GM18870 (cell line): ENCODE data around the gene PRKACB.
"Not testable (repeated sequence)": the region's sequence is repeated elsewhere in the genome, so short reads cannot be mapped to it uniquely, and the experiment has no call there.

ENCODE experiments used
- ATAC-seq: cut with Tn5 transposase; IDR thresholded peaks from one replicate; pipeline ENCODE4 v1.9.1; 2021; ENCODE audit warnings: moderate library complexity; ENCODE audit not compliant: unreplicated experiment

PRKACB gene

GRCh38 chr1:84214115-84214956 lies 70.3 kb downstream of the PRKACB start:
- no peak for ATAC-seq

GRCh38 chr1:84217239-84217638 lies 73.2 kb downstream of the PRKACB start:
- no peak for ATAC-seq

GRCh38 chr1:84223751-84224432 lies 79.8 kb downstream of the PRKACB start:
- no peak for ATAC-seq

- ATAC-seq = no peak
These were observed 80.8 kb downstream of the PRKACB start for GRCh38 chr1:84224905-84225304.

GRCh38 chr1:84225646-84226045 lies 81.6 kb downstream of the PRKACB start:
- ATAC-seq = no peak

- not testable (repeated sequence) for ATAC-seq
These were observed 88.6 kb downstream of the PRKACB start for GRCh38 chr1:84232676-84233075.

GRCh38 chr1:84236256-84236655 lies 92.2 kb downstream of the PRKACB start:
- ATAC-seq = no peak

GRCh38 chr1:84242641-84243040 lies 98.6 kb downstream of the PRKACB start:
- ATAC-seq = no peak

- ATAC-seq = no peak
These were observed 101.5 kb downstream of the PRKACB start for GRCh38 chr1:84245563-84245962.

- ATAC-seq = no peak
These were observed 102.1 kb downstream of the PRKACB start for GRCh38 chr1:84246213-84246612.

- no peak for ATAC-seq
These were observed 103.6 kb downstream of the PRKACB start for GRCh38 chr1:84247425-84248220.

GRCh38 chr1:84250668-84251067 lies 106.6 kb downstream of the PRKACB start:
- ATAC-seq = no peak

GRCh38 chr1:84253036-84253435 lies 109.0 kb downstream of the PRKACB start:
- no peak for ATAC-seq

GRCh38 chr1:84253891-84254290 lies 109.8 kb downstream of the PRKACB start:
- ATAC-seq = no peak

- ATAC-seq = no peak
These were observed 110.7 kb downstream of the PRKACB start for GRCh38 chr1:84254703-84255238.

- ATAC-seq = no peak
These were observed 111.5 kb downstream of the PRKACB start for GRCh38 chr1:84255582-84255981.

- no peak for ATAC-seq
These were observed 113.5 kb downstream of the PRKACB start for GRCh38 chr1:84257617-84258016.

GRCh38 chr1:84259376-84259775 lies 115.3 kb downstream of the PRKACB start:
- no peak for ATAC-seq

- ATAC-seq = no peak
These were observed 115.9 kb downstream of the PRKACB start for GRCh38 chr1:84259989-84260388.

- ATAC-seq = no peak
These were observed 116.9 kb downstream of the PRKACB start for GRCh38 chr1:84260852-84261518.

- no peak for ATAC-seq
These were observed 120.9 kb downstream of the PRKACB start for GRCh38 chr1:84264961-84265360.
